ENCODE data around the gene MIER3. TPM values are rescaled to one million over a fixed set of nuclear protein-coding genes. Genes with fewer than 3 reads are reported as not detected.

The MIER3 gene
- total and polyA plus RNA-seq, 9 of the 15 experiments (the other 6 are each of a cell fraction or from before 2014, with no cell fraction given) = 4.1 to 29.3 (median 13.0) TPM

DNA sequence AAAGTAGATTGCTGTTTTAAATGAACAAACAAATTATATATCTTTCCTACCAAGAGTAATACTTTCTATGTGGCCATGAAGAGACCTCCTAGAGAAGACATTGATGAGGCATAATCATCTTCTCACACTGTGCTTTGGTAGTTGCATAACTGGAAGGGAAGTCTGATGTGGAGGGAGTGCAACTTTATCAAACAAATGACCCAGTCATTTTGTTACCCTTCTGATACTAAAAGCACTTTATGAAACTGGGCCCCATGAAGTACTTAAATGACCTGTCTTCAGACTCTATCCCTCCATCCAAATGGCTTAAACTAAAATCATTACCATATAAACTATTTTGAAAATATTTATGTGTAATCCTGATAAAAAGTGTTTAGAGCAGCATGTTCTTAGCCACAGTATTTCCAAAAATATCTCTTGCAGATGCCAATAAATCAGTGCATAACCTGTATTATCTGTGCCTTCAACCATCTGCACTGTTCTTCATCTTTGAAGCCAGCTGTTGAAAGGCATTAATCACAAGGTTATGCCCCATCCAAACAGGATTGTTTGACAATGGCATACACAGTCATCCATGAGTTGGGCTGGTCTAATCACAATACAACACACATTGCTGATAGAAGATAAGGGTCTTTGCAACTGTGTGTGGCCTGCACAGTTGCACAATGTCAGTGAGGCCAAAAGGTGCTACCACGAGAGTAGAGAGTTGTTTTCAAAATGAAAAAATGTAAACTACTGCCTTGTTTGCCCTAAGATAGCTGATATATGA lies 31.9 kb upstream of the MIER3 start (continued):
- TF ChIP-seq ZBTB40 (IDR thresholded peaks at IDR 0.05) (no peak), ZBTB40 (CRISPR knock-in tag; IDR thresholded peaks at IDR 0.05) (no peak), MECOM (CRISPR knock-in tag; IDR thresholded peaks at IDR 0.05) (peak; percentile 90), FOS (IDR thresholded peaks at IDR 0.05; ENCODE audit: extremely low read depth, insufficient read length) (no peak), FIP1L1 (IDR thresholded peaks at IDR 0.05; ENCODE audit: low read depth, low read length, poor library complexity, severe bottlenecking) (no peak), NEUROD1 (IDR thresholded peaks at IDR 0.05; ENCODE audit: borderline replicate concordance, low read depth, low read length, partially characterized antibody) (no peak), ZBTB17 (CRISPR knock-in tag; IDR thresholded peaks at IDR 0.05) (peak; percentile 54; the same call in 1 of the 2 replicates), KLF6 (CRISPR knock-in tag; IDR thresholded peaks at IDR 0.05; ENCODE audit: borderline replicate concordance) (peak; percentile 58; the same call in 1 of the 2 replicates), HMG20A (CRISPR knock-in tag; conservative IDR thresholded peaks at IDR 0.05) (peak; percentile 97), ZNF197 (CRISPR knock-in tag; IDR thresholded peaks at IDR 0.05; ENCODE audit: low read depth) (0 out of 2 replicates have a peak, but pooled peaks have one; percentile 65), CC2D1A (IDR thresholded peaks at IDR 0.05) (no peak; the same call in none of the 2 replicates)
- TF ChIP-seq, protein P1, sequence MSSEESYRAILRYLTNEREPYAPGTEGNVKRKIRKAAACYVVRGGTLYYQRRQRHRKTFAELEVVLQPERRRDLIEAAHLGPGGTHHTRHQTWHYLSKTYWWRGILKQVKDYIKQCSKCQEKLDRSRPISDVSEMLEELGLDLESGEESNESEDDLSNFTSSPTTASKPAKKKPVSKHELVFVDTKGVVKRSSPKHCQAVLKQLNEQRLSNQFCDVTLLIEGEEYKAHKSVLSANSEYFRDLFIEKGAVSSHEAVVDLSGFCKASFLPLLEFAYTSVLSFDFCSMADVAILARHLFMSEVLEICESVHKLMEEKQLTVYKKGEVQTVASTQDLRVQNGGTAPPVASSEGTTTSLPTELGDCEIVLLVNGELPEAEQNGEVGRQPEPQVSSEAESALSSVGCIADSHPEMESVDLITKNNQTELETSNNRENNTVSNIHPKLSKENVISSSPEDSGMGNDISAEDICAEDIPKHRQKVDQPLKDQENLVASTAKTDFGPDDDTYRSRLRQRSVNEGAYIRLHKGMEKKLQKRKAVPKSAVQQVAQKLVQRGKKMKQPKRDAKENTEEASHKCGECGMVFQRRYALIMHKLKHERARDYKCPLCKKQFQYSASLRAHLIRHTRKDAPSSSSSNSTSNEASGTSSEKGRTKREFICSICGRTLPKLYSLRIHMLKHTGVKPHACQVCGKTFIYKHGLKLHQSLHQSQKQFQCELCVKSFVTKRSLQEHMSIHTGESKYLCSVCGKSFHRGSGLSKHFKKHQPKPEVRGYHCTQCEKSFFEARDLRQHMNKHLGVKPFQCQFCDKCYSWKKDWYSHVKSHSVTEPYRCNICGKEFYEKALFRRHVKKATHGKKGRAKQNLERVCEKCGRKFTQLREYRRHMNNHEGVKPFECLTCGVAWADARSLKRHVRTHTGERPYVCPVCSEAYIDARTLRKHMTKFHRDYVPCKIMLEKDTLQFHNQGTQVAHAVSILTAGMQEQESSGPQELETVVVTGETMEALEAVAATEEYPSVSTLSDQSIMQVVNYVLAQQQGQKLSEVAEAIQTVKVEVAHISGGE (CRISPR knock-in tag; IDR thresholded peaks at IDR 0.05) = peak in 1 of 3 experiments; percentile 74; a peak in 2 of 6 replicates
- TF ChIP-seq, protein P2, sequence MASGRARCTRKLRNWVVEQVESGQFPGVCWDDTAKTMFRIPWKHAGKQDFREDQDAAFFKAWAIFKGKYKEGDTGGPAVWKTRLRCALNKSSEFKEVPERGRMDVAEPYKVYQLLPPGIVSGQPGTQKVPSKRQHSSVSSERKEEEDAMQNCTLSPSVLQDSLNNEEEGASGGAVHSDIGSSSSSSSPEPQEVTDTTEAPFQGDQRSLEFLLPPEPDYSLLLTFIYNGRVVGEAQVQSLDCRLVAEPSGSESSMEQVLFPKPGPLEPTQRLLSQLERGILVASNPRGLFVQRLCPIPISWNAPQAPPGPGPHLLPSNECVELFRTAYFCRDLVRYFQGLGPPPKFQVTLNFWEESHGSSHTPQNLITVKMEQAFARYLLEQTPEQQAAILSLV (tag; IDR thresholded peaks at IDR 0.05) = peak; percentile 75; the same call in 1 of the 2 replicates
